Activated T-cell treated with anti-CD3 and anti-CD28 coated beads for 4 hours (primary cell): Measurements from ENCODE around the gene MUC4.
"Not testable (repeated sequence)": the region's sequence is repeated elsewhere in the genome, so short reads cannot be mapped to it uniquely, and the experiment has no call there.

Experiments
- DNase-seq: peaks from one replicate; pipeline ENCODE4 v3.0.0-alpha.2; 2020

Gene MUC4

GRCh38 chr3:195735036-195735695 lies 76.6 kb downstream of the MUC4 start:
- DNase-seq: no peak

- DNase-seq: no peak
Measured at GRCh38 chr3:195732940-195733339, 78.8 kb downstream of the MUC4 start.

GRCh38 chr3:195731356-195731905 lies 80.3 kb downstream of the MUC4 start:
- no peak for DNase-seq

GRCh38 chr3:195729476-195730251 lies 82.1 kb downstream of the MUC4 start:
- DNase-seq: no peak

- DNase-seq: not testable (repeated sequence)
Measured at GRCh38 chr3:195728789-195729188, 82.9 kb downstream of the MUC4 start.

- no peak for DNase-seq
Measured at GRCh38 chr3:195727606-195728195, 84.0 kb downstream of the MUC4 start.

- DNase-seq: not testable (repeated sequence)
Measured at GRCh38 chr3:195725916-195726740, 85.6 kb downstream of the MUC4 start.

- not testable (repeated sequence) for DNase-seq
Measured at GRCh38 chr3:195724363-195724762, 87.4 kb downstream of the MUC4 start.

GRCh38 chr3:195722996-195723345 lies 88.8 kb downstream of the MUC4 start:
- DNase-seq: not testable (repeated sequence)

- DNase-seq: not testable (repeated sequence)
Measured at GRCh38 chr3:195722139-195722995, 89.4 kb downstream of the MUC4 start.

- not testable (repeated sequence) for DNase-seq
Measured at GRCh38 chr3:195720831-195721506, 90.8 kb downstream of the MUC4 start, which contains the start of gene MUC20. TSS of gene MUC20 (plus strand) at chr3:195720978. CDS start at chr3:195721008, 30 bp downstream.

GRCh38 chr3:195719514-195720254 lies 92.0 kb downstream of the MUC4 start:
- DNase-seq: not testable (repeated sequence)

GRCh38 chr3:195718477-195718984 lies 93.2 kb downstream of the MUC4 start:
- DNase-seq: no peak

GRCh38 chr3:195717852-195718476 lies 93.8 kb downstream of the MUC4 start:
- DNase-seq: no peak

- no peak for DNase-seq
Measured at GRCh38 chr3:195717416-195717815, 94.3 kb downstream of the MUC4 start.

GRCh38 chr3:195715583-195716266 lies 96.0 kb downstream of the MUC4 start:
- no peak for DNase-seq

- DNase-seq: no peak
Measured at GRCh38 chr3:195715134-195715533, 96.6 kb downstream of the MUC4 start.

GRCh38 chr3:195714380-195715011 lies 97.2 kb downstream of the MUC4 start:
- no peak for DNase-seq
